Bone marrow (tissue), 2 donors: Measurements from ENCODE around the gene PIK3R6.

Experiments
- DNase-seq, 2 donors: peaks; one replicate each; lab custom pipeline; 2025; lab: John Stamatoyannopoulos, UW

PIK3R6 gene

GRCh38 chr17:8855477-8856204 lies 11.8 kb downstream of the PIK3R6 start:
- no peak for DNase-seq

- no peak for DNase-seq
These were observed 15.9 kb downstream of the PIK3R6 start for GRCh38 chr17:8851600-8851999.

DNA sequence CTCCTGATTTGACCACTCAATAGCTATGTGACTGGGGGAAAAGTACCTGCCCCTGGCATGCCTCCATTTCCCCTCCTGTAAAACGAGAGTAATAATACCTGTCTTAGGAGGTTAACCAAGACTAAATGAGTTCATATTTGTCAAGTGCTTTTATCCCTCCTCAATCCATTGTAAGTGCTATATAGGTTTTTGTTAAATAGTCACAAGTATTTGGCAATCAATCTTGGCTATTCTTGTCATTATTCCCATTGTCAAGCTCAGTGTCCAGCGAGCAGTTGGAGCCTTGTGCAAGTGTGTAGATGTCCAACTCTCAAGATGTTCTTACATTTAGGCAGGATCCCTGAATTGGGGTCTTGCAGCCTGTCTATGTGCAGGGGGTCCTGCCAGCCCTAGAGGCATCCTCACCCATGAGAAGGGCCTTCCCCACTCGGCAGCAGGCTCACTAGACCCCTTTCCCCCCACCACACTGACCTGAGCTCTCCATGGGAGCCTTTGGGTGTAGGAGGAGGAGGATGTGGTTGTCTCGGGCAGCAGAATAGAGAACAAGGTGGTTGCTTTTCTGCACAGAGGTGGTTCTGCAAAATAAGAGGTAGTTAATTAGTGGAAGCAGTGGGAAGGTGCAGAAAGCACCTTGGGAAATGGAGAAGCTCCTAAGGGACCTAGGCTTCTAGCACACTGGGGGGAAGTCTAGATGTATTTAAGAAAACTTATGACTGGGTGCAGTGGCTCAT lies 18.0 kb downstream of the PIK3R6 start:
- no peak for DNase-seq

- DNase-seq = no peak
These were observed 19.6 kb downstream of the PIK3R6 start for GRCh38 chr17:8847891-8848290.

GRCh38 chr17:8846768-8847211 lies 20.7 kb downstream of the PIK3R6 start:
- no peak for DNase-seq

- no peak for DNase-seq
These were observed 22.9 kb downstream of the PIK3R6 start for GRCh38 chr17:8844229-8845218.

GRCh38 chr17:8843344-8843743 lies 24.1 kb downstream of the PIK3R6 start:
- DNase-seq = peak in 1 of 2 donors; percentile 50

- no peak for DNase-seq
These were observed 25.6 kb downstream of the PIK3R6 start for GRCh38 chr17:8841844-8842243.

GRCh38 chr17:8839410-8839935 lies 28.0 kb downstream of the PIK3R6 start:
- DNase-seq = no peak

DNA sequence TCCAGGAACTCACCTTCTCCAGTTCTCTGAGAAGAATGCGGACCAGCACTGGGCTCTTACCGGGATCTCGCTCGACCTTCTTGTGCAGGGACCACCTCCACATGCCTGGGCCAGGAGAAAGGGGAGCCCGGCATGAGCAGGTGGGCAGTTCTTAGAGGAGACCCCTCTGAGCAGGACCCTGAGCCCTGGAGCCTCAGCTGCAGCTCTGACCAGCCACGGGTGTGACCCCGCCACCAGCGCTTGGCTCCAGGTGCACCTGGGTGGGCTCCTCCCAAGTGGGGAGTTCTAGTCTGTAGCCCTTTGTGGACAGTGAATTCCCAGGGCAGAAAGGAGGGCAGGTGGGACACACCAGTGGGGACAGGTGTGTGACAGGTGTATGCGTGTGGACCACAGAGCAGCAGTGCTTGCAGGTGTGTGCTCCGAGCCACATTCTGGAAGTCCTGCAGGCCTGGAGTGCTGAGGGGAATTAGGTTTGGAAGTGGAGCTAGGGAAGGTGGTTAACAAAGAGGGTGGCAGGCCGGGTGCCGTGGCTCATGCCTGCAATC lies 28.9 kb downstream of the PIK3R6 start:
- no peak for DNase-seq

DNA sequence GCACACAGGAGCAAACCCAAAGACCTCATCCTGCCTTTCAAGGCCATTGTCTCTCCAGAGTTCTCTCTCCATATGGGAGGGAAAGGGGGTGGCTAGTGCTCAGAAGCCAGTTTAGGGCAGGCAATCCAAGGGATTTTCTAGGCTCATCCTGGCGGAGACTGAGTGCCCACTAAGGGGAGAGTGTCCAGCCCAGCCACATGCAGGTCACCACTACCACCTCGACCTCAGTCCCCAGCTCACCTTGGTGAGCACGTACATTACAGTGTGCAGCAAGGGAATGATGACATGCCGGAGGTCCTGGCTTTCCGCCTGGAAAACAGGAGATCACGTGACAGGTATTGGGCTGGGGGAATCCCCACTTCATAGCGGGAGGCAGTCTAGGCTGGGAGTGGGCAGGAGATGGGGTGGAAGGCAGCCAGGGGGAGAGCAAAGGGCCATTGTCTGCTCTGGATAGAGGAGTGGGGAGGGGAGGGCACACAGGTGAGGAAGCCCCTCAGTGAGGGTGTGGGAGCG lies 29.9 kb downstream of the PIK3R6 start:
- DNase-seq = no peak

DNA sequence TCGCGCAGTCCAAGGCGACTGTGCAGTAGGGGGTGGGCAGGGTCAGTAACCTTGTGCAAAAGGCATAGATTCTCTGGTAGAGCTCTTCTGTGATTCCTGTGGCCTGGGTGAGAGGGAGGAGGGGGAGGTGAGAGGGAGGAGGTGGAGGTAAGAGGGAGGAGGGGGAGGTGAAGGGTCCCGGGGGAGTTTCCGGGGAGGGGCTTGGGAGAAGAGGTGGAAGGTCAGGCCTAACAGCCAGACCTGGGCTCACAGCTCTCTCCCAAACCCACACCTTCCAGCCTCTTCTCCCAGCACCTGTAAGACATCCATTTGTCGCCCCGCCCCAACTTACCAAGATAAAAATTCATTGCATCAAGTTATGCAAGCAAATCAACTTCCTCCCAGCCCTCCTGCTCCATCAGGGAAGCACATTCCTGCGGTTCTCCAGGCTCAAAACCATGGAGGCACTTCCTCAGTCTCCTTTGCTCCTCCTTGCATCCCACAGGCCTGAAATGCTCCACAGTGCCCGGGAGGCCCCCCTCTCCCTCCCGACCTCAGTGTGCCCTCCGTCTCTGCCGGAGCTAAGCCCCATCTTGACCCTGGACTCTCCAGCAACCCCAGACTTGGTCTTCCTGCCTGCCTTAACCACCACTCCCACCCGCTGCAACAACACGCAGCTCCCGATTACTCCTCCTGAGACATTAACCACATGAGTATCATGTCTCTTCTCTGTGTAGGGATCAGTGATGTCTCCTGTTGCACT lies 30.5 kb downstream of the PIK3R6 start:
- no peak for DNase-seq

DNA sequence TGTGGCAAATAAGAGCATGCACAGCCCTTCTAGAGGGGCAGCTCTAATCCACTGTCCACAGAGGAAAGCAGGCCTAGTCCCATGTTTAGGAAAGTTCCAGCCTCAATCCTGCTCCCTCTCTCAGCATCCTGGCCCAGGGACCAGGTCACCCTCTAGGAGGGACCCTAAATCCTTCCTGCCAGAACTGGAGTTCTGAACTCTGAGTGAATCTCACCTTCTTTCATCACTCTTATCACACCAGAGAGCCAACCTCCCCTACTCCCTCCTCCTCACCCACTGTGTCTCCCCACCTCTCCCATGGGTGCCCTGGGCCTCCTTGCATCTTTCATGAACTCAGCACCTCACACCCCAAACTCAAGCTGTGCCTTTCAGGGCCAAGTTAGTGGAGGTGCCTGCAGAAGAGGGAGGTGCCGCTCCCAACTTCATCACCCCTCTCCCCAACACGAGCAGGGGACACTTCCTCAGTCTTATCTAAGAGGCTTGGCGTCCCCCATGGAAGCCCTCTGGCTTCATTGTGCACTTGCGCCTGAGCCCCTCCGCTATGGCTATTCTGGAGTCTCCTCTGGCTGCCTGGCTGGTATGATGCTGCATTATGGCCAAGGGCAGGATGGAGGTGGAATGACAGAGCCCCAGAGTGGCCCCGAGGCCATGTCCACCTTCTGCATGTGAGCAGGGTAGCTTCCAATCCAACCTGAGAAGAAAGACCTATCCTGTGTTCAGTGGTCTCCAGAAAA lies 31.7 kb downstream of the PIK3R6 start:
- no peak for DNase-seq

GRCh38 chr17:8835106-8835505 lies 32.4 kb downstream of the PIK3R6 start:
- DNase-seq = no peak

DNA sequence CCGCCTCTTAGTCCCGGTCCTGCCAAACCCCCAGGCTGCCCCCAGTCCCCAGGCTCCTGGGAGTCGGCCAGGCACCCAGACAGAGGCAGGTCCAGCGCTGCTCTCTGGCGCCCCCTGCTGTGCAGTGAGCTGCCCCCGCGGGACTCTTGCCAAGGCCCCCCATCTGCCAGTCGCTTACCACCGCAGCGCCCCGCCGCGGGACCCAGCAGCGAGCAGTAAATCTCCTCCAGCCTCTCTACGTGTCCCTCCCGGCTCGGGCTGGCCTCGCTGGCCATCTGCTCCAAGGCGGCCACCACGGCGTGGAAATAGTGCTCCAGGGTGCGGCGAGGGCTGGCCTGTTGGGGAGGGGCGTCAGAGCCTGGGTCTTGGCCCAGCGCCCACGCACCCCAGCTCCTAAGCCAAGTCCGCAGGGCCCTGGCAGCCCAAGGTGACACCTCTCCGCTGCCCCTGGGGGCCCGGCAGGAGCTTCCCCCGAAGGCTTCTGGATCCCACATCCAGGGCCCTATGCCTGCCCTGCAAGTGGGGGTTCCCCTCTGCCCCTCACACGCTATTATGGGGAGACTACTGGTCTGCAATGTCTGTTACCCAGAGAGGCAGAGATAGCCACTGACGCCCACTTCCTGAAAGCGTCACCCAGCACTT lies 34.6 kb downstream of the PIK3R6 start:
- DNase-seq = peak in 1 of 2 donors; percentile 8

GRCh38 chr17:8831234-8831849 lies 36.1 kb downstream of the PIK3R6 start:
- no peak for DNase-seq

DNA sequence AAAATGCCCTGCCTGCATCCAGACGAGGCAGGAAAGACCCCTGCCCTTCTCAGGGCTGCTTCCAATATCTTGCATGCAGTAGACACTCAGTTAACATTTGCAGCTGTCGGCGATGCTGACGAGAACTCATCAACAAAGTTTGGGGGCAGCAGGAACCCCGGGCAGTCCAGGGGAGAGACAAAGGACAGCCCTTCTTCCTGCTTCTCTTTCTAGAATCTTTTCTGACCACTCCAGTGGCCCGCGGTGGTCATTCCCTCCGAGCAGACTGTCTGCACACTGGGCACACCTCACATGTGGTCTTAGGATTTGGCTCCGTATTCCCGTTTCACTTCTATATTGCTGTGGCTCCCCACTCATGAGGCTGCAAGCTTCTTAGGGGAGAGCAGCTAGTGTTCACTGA lies 37.3 kb downstream of the PIK3R6 start:
- DNase-seq = no peak

DNA sequence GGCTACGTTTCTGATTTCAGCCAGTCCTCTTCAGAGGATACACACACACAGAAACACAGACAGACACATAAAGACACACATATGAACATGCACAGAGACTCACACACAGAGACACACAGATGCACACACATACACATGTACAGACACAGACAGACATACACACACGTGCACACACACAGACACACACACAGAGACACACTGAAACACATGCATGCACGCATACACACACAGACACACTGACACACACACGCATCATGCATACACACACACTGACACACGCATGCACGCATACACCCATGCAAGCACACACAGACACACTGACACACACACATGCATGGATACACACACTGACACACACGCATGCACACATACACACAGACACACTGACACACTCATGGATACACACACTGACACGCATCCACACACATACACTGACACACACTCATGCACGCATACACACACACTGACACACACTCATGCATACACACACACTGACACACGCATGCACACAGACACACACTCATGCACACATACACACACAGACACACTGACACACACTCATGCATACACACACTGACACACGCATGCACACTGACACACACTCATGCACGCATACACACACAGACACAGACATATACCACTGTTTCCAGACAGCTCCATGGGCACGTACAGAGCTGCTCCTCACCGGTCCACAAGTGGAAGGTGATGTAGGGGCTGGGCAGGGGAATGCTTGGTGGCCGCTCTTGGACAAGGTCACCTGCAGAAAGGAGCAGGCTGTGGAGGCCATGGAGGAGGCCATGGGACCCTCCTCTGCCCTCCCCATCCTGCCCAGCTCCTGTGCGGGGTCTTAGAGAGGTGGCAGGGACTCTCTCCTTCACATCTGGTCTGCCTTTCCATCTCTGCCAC lies 38.2 kb downstream of the PIK3R6 start:
- DNase-seq = no peak
